CD4-positive, alpha-beta T cell treated with Interleukin-15 for 4 hours (primary cell): ENCODE data around the gene PDLIM4.

Experiments used
- DNase-seq: peaks from one replicate; pipeline ENCODE4 v3.0.0-alpha.2; 2020; ENCODE audit warnings: low spot score

PDLIM4 gene

DNA sequence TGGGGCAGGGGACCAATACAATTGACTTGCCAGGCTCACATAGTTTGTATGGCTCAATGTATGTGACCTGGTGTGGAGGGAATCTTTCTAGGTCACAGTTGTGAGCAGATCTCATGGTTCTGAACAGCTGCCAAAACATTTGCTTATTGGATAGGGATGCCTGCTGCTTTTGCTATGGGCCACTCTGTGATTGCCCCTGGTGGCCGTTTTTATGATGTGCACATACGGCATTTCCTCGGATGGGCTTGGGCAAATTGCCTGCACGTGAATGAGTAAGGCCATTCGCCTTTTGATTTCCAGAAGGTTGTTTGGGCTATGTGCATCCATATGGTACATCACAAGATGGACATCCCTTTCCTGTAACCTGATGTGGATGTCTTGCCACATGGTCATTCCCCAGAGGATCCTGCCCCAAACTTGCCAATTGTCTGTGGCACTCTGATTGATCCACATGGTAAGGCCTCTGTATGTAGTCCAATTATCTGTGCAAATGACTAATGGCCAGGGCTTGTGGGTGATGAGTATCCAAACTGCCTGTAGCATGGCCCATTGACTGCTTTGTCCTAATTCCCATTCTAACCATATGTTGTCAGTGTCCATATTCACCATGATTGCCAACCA lies 26.0 kb downstream of the PDLIM4 start:
- no peak for DNase-seq

DNA sequence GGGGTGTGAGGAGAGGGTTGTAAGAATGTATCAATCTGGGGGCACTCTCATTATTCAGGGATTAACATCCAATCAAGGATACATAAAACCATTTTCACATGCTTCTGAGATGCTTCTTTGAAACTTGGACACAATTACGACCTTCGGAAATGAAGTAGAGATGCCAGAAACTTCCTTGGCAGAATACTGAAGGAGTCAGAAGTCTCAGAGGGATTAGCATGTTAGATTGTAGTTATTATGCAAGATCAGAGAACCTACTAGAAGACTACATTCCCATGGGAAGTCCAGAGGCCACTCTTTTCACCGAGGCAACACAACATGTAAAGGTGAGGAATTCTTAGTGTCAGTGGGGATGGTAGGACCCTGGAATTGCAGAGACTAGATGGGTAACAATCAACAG lies 31.6 kb downstream of the PDLIM4 start:
- DNase-seq, result no peak

DNA sequence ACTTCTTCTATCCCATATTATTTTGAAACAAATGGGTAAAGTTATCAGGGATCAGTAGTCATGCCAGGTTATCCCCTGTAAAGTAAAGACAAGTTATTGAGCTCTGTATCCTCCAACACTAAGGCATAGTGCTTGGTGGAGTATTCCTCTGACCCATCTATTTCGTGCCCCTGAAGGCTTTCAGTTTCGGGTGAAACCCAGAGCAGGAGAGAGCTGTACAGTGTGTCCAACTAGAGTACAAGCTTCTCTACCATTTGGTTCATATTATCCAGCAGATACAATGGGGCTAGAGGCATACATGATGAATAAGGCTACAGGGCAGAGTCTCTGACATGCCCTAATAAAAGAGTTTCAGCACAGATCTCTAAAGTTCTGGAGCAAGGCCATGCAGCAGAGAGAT lies 33.5 kb downstream of the PDLIM4 start:
- no peak for DNase-seq

GRCh38 chr5:132293066-132293991 lies 35.8 kb downstream of the PDLIM4 start:
- peak; percentile 29 for DNase-seq

- DNase-seq, result peak; percentile 55
Measured at GRCh38 chr5:132293992-132294727, 36.7 kb downstream of the PDLIM4 start, which contains the start of gene SLC22A4. Gene SLC22A4, plus strand, starts transcription at chr5:132294394. Its CDS starts 223 bp downstream, at chr5:132294617.

DNA sequence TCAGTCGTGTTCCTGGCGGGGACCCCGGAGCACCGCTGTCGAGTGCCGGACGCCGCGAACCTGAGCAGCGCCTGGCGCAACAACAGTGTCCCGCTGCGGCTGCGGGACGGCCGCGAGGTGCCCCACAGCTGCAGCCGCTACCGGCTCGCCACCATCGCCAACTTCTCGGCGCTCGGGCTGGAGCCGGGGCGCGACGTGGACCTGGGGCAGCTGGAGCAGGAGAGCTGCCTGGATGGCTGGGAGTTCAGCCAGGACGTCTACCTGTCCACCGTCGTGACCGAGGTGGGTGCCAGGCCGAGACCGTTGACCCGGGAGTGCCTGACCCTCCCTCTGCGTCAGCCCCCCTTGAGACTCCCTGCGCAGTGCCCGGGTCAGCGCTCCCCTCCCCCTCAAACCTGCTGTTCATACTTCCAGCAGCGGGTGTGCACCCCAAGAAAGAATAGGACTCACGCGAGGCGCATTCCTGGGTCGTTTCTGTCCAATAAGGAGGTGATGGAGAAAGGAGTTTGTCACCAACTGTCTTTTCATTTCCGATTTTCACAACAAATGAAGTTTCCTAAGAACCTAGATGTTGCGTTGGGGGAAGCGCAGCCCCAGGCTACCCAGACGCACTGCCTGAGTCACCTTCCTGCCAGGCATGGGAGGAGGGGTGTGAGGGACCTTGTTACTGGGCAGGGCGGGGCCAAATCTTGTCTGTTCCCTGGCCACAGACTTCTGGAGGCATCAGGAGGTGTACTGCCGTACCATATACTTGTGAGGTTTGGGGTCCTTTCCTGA lies 37.4 kb downstream of the PDLIM4 start:
- peak; percentile 72 for DNase-seq

GRCh38 chr5:132295505-132296411 lies 38.3 kb downstream of the PDLIM4 start:
- no peak for DNase-seq

DNA sequence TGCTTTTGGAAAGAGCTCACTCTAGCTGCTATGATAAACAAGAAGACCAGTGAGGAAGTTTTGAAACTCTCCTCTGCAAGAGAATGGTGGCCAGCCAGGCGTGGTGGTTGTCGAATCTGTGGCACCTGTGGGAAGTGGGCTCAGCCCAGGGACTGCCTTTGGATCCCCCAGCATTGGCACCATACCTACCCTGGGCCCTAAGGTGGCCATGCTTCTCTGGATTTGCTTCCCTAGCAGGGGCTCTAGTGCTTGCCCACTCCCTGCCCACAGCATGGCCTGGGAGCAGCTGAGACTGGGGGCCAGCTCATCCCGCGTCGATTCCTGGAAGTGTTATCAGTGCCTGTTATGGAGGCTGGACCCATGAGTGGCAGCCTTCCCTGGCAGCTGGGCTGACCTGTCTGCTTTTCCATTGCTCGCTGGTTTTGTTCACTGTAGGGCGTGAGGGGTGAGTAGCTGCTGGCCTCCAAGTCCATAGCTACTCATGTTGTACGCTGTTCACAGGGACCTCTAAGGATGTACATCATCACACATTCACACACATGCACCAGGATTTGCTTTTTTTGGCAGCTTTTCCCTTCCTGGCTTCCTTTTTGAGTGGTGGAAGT lies 39.0 kb downstream of the PDLIM4 start:
- DNase-seq, result no peak

DNA sequence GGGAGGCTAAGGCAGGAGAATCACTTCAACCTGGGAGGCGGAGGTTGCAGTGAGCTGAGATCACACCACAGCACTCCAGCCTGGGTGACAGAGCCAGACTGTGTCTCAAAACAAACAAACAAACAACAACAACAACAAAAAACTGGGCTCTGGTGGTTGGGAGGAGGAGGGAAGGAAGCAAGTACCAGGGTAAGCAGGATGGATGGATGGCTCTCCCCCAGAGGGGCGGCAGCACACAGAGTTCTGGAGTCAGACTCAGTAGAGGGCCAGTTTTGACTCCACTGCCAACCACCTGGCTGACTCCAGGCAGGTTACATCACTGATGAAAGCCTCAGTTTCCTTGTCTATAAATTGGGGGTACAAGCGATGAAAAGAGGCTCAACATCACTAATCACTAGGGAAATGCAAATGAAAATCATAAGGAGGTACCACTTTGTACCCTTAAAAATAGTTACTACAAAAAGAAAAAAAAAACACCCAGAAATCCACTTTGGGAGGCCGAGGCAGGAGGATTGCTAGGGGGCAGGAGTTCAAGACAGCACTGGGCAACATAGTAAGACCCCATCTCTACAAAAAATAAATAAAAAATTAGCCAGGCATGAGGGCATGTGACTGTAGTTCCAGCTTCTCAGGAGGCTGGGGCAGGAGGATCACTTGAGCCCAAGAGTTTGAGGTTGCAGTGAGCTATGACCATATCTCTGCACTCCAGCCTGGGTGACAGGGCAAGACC lies 39.9 kb downstream of the PDLIM4 start:
- no peak for DNase-seq

- DNase-seq, result no peak
Measured at GRCh38 chr5:132298298-132299212, 41.1 kb downstream of the PDLIM4 start.

GRCh38 chr5:132299917-132300316 lies 42.4 kb downstream of the PDLIM4 start:
- DNase-seq, result no peak

DNA sequence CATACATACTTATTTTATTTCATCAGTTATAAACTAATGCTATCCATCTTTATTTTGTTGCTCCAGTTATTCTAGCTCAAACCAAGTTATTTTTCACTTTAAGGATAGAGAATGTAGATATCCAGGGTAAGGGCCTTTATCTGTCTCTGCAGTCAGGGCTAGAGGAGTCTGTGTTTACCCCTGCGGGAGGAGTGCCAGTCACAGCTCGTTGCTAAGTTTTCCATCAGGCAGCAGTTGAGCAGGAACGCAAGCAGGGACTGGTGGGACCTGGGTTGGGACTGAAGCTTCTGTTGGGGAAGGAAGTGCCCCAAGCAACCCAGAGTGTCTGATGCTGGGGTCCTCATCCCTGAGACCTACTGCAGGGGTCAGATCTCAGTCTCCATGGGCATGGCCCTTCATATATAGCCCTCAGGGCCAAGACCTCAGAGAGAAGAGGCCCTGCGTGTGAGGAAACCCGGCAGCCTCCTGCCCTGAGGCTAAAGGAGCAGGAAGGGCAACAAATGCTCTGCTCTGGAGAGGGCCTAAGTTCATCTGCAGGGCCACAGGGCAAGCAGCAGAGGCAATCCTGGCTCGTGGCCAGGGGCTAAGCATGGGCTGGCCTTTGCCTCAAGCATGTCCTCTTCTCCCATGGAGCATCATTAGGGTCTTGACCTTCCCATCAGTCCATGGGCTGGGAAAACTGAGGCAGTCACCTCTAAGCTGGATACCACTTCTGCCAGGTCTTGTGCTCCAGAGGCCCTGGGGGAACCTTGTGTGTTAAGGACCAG lies 43.3 kb downstream of the PDLIM4 start:
- no peak for DNase-seq

- no peak for DNase-seq
Measured at GRCh38 chr5:132301344-132302271, 44.1 kb downstream of the PDLIM4 start.

DNA sequence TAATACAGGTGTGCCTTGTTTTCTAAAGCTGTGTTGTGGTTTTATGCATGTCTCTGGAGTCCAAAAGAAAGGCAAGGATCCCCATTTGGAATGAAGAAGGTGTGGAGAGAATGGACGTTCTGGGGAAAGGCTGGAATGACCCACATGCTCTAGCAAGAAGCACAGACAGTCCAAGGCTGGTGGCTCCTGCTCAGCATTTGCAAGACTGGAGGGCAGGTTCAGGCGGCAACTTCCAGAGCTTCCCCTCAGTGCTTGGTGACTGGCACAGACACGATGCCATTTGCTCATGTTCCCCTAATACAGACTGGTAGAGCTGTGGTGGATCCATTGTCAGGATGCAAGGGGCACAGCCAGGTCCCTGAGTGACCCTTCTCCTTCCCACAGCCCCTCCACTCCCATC lies 44.9 kb downstream of the PDLIM4 start:
- no peak for DNase-seq

DNA sequence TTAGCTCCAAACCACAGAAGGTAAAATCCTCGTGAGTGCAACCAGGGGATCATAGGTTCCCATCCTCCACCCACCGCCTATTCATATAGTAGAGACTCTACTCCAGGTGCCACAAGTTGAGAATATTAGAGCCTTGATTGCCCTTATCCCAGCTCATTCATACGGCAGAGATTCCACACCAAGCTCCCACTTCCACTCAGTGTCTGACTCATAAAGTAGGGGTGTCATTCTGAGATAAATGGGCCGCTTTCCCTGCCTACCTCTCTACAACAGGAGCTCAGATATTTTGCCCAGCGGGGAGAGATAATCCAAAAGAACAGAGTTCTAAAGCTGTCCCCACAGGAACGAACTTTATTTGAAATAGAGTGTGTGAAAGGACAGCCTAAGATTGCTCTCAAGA lies 46.1 kb downstream of the PDLIM4 start:
- DNase-seq, result no peak

GRCh38 chr5:132305420-132305819 lies 47.9 kb downstream of the PDLIM4 start:
- no peak for DNase-seq

GRCh38 chr5:132308701-132309100 lies 51.2 kb downstream of the PDLIM4 start:
- no peak for DNase-seq
